Measurements from ENCODE around the gene ERC1.

The ERC1 gene

DNA sequence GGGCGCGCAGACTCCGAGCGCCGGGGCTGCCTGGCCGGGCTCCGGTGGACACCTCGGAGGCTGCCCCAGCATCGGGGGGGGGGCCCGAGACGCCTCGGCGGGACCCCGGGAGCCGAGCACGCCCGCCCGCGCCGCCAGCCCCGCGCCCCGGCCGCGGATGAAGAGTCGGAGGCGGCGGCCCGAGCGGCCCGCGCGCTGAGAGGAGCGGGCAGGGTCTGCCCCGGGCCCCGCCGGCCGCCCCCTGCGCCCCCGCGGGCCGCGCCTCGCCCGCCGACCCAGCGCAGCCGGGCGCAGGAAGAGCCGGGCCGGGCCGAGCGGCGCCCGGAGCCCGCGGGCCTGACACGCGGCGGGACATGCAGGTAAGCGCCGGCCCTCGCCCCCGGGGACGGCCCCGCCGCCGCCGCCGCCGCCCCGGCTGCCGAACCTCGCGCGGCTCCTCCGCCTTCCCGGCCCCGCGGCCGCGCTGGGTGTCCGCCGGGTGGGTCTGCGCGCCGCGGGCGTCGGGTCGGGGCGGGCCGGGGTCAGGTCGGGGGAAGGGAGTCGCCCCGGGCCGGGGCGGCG lies 539.6 kb downstream of the ERC1 start:
- ATAC-seq (no peak), DNase-seq (peak in 1 of 2 donors; percentile 21)
- H3K4me1 Mint-ChIP-seq: peaks cover 45% of the 10 kb centered on the region
- H3K27me3 Mint-ChIP-seq: peaks cover 88% of the 10 kb centered on the region
- no peaks in the 10 kb centered on the region for H3K9me3 Mint-ChIP-seq
- H3K4me3 Mint-ChIP-seq: no peak overlapping the region
- H3K27ac Mint-ChIP-seq: no peak overlapping the region

DNA sequence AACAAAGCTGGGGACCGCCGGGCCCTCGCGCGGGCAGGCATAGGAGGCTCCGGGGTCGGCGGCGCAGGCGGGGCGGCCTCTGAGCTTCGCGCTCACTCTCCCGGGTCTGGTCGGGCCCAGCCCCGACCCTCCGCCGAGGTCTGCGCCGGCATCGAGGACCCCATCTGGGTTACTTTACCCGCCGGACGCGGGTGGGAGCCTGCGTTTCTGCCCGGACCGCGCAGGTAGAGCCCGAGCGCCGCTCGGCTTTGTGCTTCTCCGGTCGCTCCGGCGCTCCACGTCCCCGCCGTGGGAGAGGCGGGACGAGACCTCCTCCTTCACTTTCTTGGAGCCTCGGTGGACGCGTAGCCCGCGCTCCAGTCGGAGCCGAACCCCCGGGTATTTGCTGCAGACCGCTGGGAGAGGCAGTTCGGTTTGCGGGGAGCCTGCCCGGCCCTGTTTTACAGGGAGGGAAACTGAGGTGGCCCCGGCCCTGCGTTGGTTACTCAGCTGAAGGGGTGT lies 540.2 kb downstream of the ERC1 start:
- Mint-ChIP-seq H3K27ac (no peak overlapping the region), H3K27me3 (peaks cover 88% of the 10 kb centered on the region), H3K4me1 (peaks cover 45% of the 10 kb centered on the region), H3K9me3 (no peaks in the 10 kb centered on the region), H3K4me3 (peak overlapping the region; percentile 58 to 84)
- ATAC-seq (no peak), DNase-seq (peak in 1 of 2 donors; percentile 28)

DNA sequence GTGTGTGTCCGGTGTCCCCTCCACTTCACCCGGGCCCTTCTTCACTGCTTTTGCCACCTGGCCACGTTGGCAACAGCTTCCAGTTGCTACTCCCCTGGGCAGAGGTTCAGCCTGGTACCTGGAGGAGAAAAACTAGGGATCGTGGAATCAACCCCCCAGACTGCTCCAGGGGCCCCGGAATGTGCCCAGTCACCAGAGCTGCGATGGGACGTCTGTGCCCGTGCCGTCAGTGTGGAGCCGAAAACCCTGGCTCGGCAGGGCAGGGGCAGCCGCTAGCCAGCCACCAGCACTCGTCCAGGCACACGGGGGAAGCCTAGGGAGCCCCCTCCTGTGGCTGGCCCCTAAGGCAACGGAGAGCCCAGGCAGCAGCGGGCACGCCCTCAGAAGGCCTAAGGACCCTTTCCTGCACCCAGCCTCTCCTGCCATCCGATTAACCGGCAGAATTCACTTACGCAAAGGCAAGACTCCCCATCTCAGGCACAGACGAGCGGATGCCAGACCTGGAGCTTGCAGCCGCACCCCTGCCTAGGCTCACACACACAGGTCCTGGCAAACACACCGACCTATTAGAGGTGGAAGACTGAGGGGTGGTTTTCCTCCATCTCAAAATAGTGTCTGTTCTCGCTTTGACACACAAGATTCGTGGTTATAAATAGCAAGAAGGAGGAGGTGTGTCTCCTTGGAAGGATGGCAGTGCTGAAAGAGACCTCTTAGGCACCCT lies 540.8 kb downstream of the ERC1 start:
- peak overlapping the region in 1 of 2 donors; percentile 73 for H3K27ac Mint-ChIP-seq
- ATAC-seq (no peak), DNase-seq (peak in 1 of 2 donors; percentile 20)
- peaks cover 88% of the 10 kb centered on the region for H3K27me3 Mint-ChIP-seq
- H3K4me1 Mint-ChIP-seq: peaks cover 45% of the 10 kb centered on the region
- no peaks in the 10 kb centered on the region for H3K9me3 Mint-ChIP-seq
- H3K4me3 Mint-ChIP-seq: peak overlapping the region; percentile 58 to 84

DNA sequence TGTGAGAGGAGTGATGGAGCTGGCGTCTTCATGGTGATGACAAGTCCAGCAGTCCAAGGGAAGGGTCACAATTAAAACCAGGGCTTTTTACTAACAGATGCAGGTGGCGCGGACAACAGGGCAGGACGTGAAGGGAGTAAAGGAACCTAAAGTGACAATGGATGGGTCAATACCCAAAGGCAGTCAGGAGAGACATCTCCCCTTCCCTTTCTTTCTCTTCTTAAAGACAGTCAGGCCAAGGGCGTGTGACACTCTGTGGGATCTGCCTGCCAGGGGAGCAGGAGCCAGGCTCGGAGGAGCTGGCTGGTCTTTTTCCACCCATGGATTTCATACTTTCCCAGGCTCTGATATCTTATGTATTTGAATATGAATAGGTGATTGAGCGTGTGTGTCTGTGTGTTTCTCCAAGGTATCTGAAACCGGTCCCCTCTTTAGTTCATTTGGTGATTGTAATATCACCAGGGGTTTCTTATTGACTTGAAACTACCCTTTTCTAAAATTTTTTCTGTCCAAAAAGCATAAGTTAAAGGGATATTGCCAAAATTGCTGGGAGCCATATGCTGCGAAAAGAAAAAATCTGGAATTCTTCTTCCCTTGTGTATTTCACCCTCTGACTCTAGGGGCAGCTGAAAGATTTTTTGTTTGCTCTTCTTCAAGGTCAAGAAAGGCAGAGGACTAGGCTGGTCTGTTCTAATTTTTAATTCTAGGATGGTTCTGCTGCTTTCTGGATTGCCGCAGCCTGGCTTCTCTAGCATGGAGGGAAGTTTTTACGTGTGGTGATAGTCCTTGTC lies 541.5 kb downstream of the ERC1 start:
- H3K4me3 Mint-ChIP-seq: peak overlapping the region; percentile 86 to 89
- peaks cover 45% of the 10 kb centered on the region for H3K4me1 Mint-ChIP-seq
- DNase-seq: no peak
- H3K9me3 Mint-ChIP-seq: no peaks in the 10 kb centered on the region
- H3K27me3 Mint-ChIP-seq: peaks cover 88% of the 10 kb centered on the region
- no peak overlapping the region for H3K27ac Mint-ChIP-seq
- no peak for ATAC-seq

DNA sequence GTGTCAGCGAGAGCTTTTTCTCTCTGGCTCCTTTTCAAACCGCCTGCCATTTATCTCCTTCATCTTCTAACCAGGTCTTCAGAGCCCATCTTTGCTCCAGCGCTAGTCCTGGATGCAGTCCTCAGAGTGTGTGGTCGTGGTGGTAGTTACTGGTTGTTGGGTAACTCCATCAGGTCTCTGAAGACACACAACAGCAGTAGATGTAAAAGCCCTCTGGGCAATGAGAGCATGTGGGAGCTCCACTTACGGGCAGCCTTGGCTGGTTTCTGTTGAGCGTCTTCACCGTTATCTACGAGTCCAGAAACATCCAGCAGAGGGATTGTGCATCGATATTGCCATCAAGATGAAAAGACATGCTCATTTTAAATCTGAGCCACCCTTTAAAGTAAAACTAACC lies 542.2 kb downstream of the ERC1 start:
- peaks cover 88% of the 10 kb centered on the region for H3K27me3 Mint-ChIP-seq
- H3K9me3 Mint-ChIP-seq: no peaks in the 10 kb centered on the region
- H3K27ac Mint-ChIP-seq: no peak overlapping the region
- DNase-seq (peak; percentile 37 to 40), ATAC-seq (peak; percentile 42)
- peak overlapping the region; percentile 86 to 89 for H3K4me3 Mint-ChIP-seq
- H3K4me1 Mint-ChIP-seq: peaks cover 45% of the 10 kb centered on the region

DNA sequence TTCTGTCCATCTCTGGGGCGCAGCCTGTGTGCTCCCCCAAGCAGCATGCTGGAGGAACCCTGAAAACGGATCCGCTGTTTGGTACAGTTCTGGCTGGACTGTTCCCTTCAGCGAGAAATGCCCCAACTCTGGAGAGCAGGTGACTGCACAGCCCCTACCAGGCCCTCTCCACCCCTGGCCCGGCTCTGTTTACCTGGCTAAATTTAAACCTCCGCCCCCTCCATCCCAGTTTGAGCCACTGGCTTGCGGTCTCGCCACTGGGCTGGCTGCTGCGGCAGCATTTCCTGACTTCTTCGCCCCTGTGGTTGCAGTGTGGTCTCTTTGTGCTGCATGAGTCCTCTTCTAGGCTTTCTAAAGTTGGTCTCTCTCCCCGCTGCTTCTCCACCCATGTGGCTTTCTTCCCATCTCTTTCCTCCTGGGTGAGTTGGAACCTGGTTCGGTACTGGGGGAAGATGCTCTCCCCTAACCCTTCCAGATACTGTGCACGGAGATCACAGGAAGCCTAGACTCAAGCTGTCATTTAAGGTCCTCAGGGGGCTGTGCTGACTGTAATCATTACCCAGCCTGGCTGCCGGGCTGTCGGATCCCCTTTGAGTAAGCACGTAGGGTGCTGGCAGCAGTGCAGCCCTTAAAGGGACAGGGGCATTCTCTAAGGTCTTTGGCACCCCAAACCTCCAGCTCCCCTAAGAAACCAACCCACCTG lies 542.7 kb downstream of the ERC1 start:
- peak overlapping the region; percentile 86 to 89 for H3K4me3 Mint-ChIP-seq
- H3K27me3 Mint-ChIP-seq: peaks cover 88% of the 10 kb centered on the region

DNA sequence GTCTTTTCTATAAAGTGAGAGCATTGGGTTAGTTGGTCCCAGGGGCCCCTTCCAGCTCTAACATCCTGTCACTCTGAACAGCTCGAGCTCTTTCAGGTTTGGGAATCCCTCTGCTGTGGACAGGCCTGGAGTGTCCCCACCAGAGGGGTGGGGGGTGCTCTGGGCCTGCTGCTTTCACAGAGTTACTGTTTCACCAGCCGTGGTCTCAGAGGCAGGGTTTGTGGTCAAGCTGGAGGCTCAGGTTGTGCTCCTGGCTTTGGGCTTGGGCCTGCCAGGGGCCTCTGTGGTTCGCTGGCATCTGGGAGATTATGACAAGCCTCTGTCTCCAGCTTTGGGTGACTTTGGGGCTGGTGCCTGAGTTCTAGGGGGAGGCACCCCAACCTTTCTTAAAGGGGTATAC lies 543.7 kb downstream of the ERC1 start:
- H3K27me3 Mint-ChIP-seq: peaks cover 88% of the 10 kb centered on the region
- H3K9me3 Mint-ChIP-seq: no peaks in the 10 kb centered on the region
- DNase-seq (peak in 1 of 2 donors; percentile 45), ATAC-seq (peak; percentile 13)
- peak overlapping the region; percentile 2 to 20 for H3K4me3 Mint-ChIP-seq
- H3K27ac Mint-ChIP-seq: no peak overlapping the region
- peaks cover 41% of the 10 kb centered on the region for H3K4me1 Mint-ChIP-seq

More for the DNA sequence above, 542.7 kb downstream of the ERC1 start:
- ATAC-seq (peak; percentile 89), DNase-seq (peak; percentile 61 to 74)
- peaks cover 45% of the 10 kb centered on the region for H3K4me1 Mint-ChIP-seq
- H3K9me3 Mint-ChIP-seq: no peaks in the 10 kb centered on the region
- H3K27ac Mint-ChIP-seq: peak overlapping the region; percentile 10 to 43

DNA sequence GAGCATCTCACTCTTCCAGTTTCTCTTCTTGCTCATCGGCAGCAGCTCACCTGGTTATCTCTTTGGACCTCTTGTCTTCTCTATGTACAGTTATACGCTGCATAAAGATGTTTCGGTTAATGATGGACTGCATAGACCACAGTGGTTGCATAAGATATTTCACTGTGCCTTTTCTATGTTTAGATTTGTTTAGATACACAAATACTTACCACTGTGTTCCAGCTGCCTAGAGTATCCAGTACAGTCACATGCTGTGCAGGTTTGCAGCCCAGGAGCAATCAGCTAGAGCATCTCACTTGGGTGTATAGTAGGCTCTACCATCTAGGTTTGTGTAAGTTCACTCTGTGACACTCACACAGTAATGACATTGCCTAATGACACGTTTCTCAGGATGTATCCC lies 545.8 kb downstream of the ERC1 start:
- Mint-ChIP-seq H3K4me3 (no peak overlapping the region), H3K9me3 (no peaks in the 10 kb centered on the region), H3K27me3 (peaks cover 91% of the 10 kb centered on the region), H3K4me1 (peaks cover 32% of the 10 kb centered on the region), H3K27ac (no peak overlapping the region)
- DNase-seq: no peak
- ATAC-seq: no peak

DNA sequence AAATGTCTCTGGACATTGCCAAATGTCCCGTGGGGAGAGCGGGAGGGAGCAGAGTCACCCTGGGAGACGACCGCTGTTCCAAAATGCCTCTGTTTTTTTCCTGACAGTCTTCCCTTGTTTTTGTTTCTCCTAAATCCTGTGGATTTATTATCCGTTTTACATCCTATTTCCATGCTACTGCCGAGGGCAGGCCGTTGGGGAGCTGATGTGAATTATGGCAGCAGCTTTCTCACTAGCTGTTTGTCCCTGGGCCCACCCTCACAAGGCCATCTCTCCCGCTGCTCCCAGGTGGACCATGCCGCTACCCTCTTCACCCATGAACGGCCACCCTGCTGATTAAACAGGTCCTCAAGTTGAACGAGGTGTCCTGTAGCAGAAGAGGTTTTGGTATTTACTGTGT lies 548.1 kb downstream of the ERC1 start:
- Mint-ChIP-seq H3K27ac (no peak overlapping the region), H3K4me1 (peaks cover 9% of the 10 kb centered on the region), H3K27me3 (peaks cover 87% of the 10 kb centered on the region), H3K9me3 (no peaks in the 10 kb centered on the region), H3K4me3 (no peak overlapping the region)
- DNase-seq (no peak), ATAC-seq (no peak)

DNA sequence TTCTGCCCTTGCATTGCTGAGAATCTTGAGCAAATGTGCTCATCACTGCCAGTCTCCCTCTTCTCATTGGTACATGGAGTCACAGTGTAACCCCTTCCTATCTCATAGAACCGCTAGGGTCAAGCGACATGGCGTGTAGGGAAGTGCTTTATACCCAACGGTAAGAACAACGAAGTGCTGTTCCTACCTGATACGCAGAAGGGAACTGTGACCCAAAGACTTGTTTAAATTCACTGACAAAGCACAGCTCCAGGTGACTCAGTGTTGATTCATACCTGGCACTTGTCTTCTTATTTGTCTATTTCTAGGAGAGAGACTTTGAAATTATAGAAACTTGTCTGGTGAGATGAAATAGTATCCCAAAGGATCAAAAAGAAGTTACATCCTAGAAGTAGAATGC lies 549.7 kb downstream of the ERC1 start:
- peaks cover 80% of the 10 kb centered on the region for H3K27me3 Mint-ChIP-seq
- no peak for DNase-seq
- H3K27ac Mint-ChIP-seq: no peak overlapping the region
- H3K9me3 Mint-ChIP-seq: no peaks in the 10 kb centered on the region
- no peak overlapping the region for H3K4me3 Mint-ChIP-seq
- no peaks in the 10 kb centered on the region for H3K4me1 Mint-ChIP-seq
- ATAC-seq: no peak

DNA sequence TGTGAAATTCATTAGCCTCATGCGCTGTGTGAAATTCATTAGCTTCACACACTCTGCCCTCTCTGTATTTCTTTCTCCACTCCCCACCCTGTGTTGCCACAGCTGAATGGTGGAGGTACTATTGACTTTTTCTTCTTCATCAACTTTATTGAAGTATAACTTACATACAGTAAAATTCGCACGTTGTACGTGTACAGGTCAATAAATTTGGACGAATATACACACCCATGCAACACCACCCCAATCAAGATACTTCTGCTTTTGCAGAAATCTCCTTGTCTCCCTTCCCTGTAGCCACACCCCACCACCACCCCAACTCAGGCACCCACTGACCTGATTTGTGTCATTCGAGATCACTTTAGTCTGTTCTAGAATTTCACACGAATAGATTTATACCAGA lies 551.6 kb downstream of the ERC1 start:
- Mint-ChIP-seq H3K4me3 (no peak overlapping the region), H3K27ac (no peak overlapping the region), H3K4me1 (no peaks in the 10 kb centered on the region), H3K9me3 (no peaks in the 10 kb centered on the region), H3K27me3 (peaks cover 74% of the 10 kb centered on the region)
- no peak for ATAC-seq
- no peak for DNase-seq

DNA sequence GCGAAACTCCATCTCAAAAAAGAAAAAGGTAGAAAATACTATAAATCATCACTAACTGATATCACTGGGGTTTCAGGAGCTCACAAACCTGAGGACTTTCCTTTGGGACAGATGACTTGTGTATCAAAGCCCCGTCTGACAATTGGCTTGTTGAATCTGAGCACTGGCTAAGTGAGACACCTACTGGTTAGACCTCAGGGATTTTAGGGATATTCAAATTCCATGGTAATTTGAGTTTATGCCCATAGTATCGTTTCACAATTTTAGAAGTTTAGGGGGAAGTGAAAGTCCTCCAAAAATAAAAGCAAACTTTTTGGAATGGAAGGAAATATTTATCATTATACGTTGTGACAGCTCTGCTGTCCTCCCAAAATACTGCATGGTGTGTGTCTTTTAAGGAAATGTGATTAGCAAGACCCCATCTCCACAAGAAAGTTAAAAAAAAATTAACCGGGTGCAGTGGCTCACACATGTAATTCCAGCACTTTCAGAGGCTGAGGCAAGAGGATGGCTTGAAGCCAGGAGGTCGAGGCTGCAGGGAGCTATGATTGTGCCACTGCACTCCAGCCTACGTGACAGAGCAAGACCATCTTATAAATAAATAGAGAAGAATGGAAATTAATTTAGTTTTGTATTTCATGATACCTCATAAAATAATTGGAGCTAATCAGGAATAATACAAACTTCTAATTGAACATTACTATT lies 554.1 kb downstream of the ERC1 start:
- peaks cover 62% of the 10 kb centered on the region for H3K27me3 Mint-ChIP-seq
- no peak overlapping the region for H3K4me3 Mint-ChIP-seq
- no peak for DNase-seq
- H3K4me1 Mint-ChIP-seq: no peaks in the 10 kb centered on the region
- no peak overlapping the region for H3K27ac Mint-ChIP-seq
- ATAC-seq: no peak
- H3K9me3 Mint-ChIP-seq: no peaks in the 10 kb centered on the region

Data from stimulated activated naive CD8-positive, alpha-beta T cell treated with anti-CD3 and anti-CD28 coated beads, Interleukin-15, amount 100 ng/mL, for 72 hours (primary cell).